K562 (cell line): ENCODE measurements around the gene PPIP5K2. TPM values are rescaled to one million over a fixed set of nuclear protein-coding genes. Genes with fewer than 3 reads are reported as not detected.

Source experiments
- ATF1 ChIP-seq, 2 experiments: fragments of 450-650 bp in 1 of 2; IDR thresholded peaks; 2 replicates each; pipeline ENCODE4 v1.6.1; 2016; ENCODE audit warnings: missing compliant biosample characterization in 1 of 2, missing genetic modification characterization in 1 of 2
- CREB3L1 ChIP-seq: fragments of 450-650 bp; IDR thresholded peaks from 2 replicates; pipeline ENCODE4 v1.6.1; 2014; ENCODE audit warnings: low read depth, mild to moderate bottlenecking, moderate library complexity, borderline replicate concordance
- HDAC8 ChIP-seq: fragments of 450-650 bp; IDR thresholded peaks from 2 replicates; pipeline ENCODE4 v1.6.1; 2016; ENCODE audit warnings: mild to moderate bottlenecking, missing genetic modification characterization, moderate library complexity, missing compliant biosample characterization
- HNRNPLL ChIP-seq: fragments of 200-400 bp; formaldehyde crosslinking; IDR thresholded peaks from 2 replicates; pipeline ENCODE4 v1.6.1; 2017; ENCODE audit warnings: low read length, low read depth, mild to moderate bottlenecking; ENCODE audit not compliant: poor library complexity, severe bottlenecking
- KAT8 ChIP-seq: fragments of 450-650 bp; IDR thresholded peaks from 2 replicates; pipeline ENCODE4 v1.6.1; 2016; ENCODE audit warnings: low read depth, mild to moderate bottlenecking
- PCBP1 ChIP-seq: fragments of 200-400 bp; formaldehyde crosslinking; IDR thresholded peaks from 2 replicates; pipeline ENCODE4 v1.6.1; 2018; ENCODE audit warnings: mild to moderate bottlenecking, low read depth, low read length; ENCODE audit not compliant: poor library complexity, severe bottlenecking
- PRPF4 ChIP-seq: fragments of 200-400 bp; formaldehyde crosslinking; IDR thresholded peaks from one replicate; pipeline ENCODE4 v1.6.1; 2017; ENCODE audit warnings: low read length, low read depth, mild to moderate bottlenecking; ENCODE audit not compliant: insufficient read depth, poor library complexity, severe bottlenecking
- PTTG1 ChIP-seq: fragments of 450-650 bp; IDR thresholded peaks from 2 replicates; pipeline ENCODE4 v1.6.1; 2016; ENCODE audit warnings: low read depth, mild to moderate bottlenecking, missing genetic modification characterization, missing compliant biosample characterization
- RBBP5 ChIP-seq: fragments of 200-600 bp; sonication (generic); IDR thresholded peaks from 2 replicates; pipeline ENCODE4 v1.6.1; 2012; ENCODE audit warnings: borderline replicate concordance, mild to moderate bottlenecking, low read length, control low read depth, inconsistent platforms; ENCODE audit not compliant: insufficient read depth, poor library complexity, severe bottlenecking
- RBM34 ChIP-seq: fragments of 200-400 bp; formaldehyde crosslinking; IDR thresholded peaks from 2 replicates; pipeline ENCODE4 v1.6.1; 2018; ENCODE audit warnings: low read length, borderline replicate concordance; ENCODE audit not compliant: insufficient read depth
- ZNF143 ChIP-seq: sonication (generic); formaldehyde crosslinking; IDR thresholded peaks from 2 replicates; pipeline ENCODE4 v1.9.0; 2022; ENCODE audit warnings: mild to moderate bottlenecking, missing genetic modification reagents
- ZNF165 ChIP-seq: fragments of 250-450 bp; sonication (Bioruptor Pico); IDR thresholded peaks from 2 replicates; pipeline ENCODE4 v1.4.0; 2020; ENCODE audit warnings: borderline replicate concordance
- ZNF224 ChIP-seq: sonication (generic); formaldehyde crosslinking; IDR thresholded peaks from 2 replicates; pipeline ENCODE4 v1.8.0; 2022; ENCODE audit warnings: mild to moderate bottlenecking, missing genetic modification reagents
- ZNF592 ChIP-seq: fragments of 450-650 bp; IDR thresholded peaks from 2 replicates; pipeline ENCODE4 v1.6.1; 2017; ENCODE audit warnings: antibody characterized with exemption, mild to moderate bottlenecking
- polyA plus RNA-seq, 8 experiments: library from polyadenylated mRNA; depleted of rRNA in 4 of 8; stranded (reverse) in 5 of 8; unstranded in 3 of 8; fragments of >200 nt; fragmentation: Nextera tagmentation in 2 of 8; fragmentation: Illumina TruSeq in 1 of 8; extraction: Ambion mirVana in 2 of 8; extraction: Trizol in 1 of 8; gene quantifications; 2 replicates each; pipeline versions ENCODE4 v1.2.1 to v1.2.3, GENCODE V29; 2011 to 2014; ENCODE audit warnings: inconsistent platforms in 1 of 8, missing spikeins in 1 of 8
- total RNA-seq, 7 experiments: library from RNA; depleted of rRNA in 6 of 7; stranded (reverse); fragments of >200 nt in 6 of 7; fragmentation: Illumina TruSeq in 2 of 7; extraction: Trizol in 2 of 7; gene quantifications; 2 replicates each; pipeline versions ENCODE4 v1.2.1 to v1.2.3, GENCODE V29; 2011 to 2021; ENCODE audit warnings: low replicate concordance in 1 of 7
- TF ChIP-seq, protein P1 (sequence below), 3 experiments: fragments of 200-800 bp in 1 of 3; sonication (Bioruptor generic) in 1 of 3; sonication (generic) in 1 of 3; formaldehyde crosslinking in 1 of 3; IDR thresholded peaks; 2 replicates each; pipeline versions ENCODE4 v1.6.1 to v1.8.0; 2016 to 2022; ENCODE audit warnings: mild to moderate bottlenecking in 2 of 3, missing compliant biosample characterization in 2 of 3, missing genetic modification characterization in 2 of 3, missing genetic modification reagents in 1 of 3
- TF ChIP-seq, protein P2 (sequence below): fragments of 450-650 bp; IDR thresholded peaks from 2 replicates; pipeline ENCODE4 v1.6.1; 2016; ENCODE audit warnings: borderline replicate concordance

Gene PPIP5K2
- total and polyA plus RNA-seq, 9 of the 15 experiments (the other 6 are each of a cell fraction or from before 2014, with no cell fraction given), result 39.4 to 150 (median 99.1) TPM

DNA sequence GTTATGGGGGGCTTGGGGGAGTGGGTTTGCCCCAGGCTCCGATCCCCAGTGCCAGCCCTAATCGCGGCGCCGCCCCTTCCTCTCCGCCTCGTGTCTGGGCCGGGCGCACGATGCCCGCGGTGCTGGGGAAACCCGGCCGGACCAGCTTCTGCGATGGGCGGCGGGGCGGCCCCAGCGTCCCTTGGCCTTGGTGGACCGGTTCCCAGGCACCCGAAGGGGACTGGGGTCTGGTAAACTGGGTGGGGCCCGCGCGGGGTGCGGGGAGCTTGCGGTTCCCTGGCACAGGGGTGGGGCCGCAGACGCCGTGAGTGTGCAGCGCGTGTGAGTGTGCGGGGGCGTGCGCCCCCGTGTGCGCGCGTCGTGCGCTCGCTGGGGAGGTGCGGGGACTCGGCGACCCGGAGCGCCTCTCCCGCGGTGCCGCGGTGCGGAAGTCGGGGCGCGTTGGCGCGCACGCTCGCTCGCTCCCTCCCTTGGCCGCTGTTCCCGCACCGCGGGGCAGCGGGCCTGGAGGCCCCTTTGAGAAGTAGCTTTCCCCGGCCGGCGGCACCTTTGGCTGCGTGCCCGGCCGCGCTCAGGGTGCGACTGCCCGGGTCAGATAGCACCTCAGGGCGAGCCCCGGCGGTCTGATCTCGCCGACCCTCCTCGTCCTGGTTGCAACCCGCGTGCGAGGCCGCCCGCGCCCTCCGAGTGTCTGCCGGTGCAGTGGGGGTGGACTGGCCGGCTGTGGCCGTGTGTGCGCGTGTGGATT is 139.0 kb downstream of the PPIP5K2 start (continued):
- TF ChIP-seq ZNF143 (CRISPR knock-in tag), result no peak
- no peak for TF ChIP-seq ATF1 (CRISPR knock-in tag; IDR thresholded peaks at IDR 0.05)
- TF ChIP-seq ATF1 (tag; IDR thresholded peaks at IDR 0.05), result peak; percentile 19; the same call in 1 of the 2 replicates
- TF ChIP-seq ZNF165 (CRISPR knock-in tag), result no peak
- 0 out of 2 replicates have a peak, but pooled peaks have one; percentile 13 for TF ChIP-seq RBM34
- TF ChIP-seq ZNF592, result no peak
- peak; percentile 71 for TF ChIP-seq PRPF4
- peak; percentile 15; the same call in 1 of the 2 replicates for TF ChIP-seq CREB3L1
- TF ChIP-seq, protein P1, sequence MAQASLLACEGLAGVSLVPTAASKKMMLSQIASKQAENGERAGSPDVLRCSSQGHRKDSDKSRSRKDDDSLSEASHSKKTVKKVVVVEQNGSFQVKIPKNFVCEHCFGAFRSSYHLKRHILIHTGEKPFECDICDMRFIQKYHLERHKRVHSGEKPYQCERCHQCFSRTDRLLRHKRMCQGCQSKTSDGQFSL (CRISPR knock-in tag; IDR thresholded peaks at IDR 0.05), result peak; percentile 70; the same call in 1 of the 2 replicates
- TF ChIP-seq, protein P1 (tag; IDR thresholded peaks at IDR 0.05), result no peak
- TF ChIP-seq PCBP1, result peak; percentile 23
- no peak for TF ChIP-seq PTTG1 (tag)
- no peak for TF ChIP-seq KAT8
- TF ChIP-seq HNRNPLL, result no peak
- TF ChIP-seq, protein P2, sequence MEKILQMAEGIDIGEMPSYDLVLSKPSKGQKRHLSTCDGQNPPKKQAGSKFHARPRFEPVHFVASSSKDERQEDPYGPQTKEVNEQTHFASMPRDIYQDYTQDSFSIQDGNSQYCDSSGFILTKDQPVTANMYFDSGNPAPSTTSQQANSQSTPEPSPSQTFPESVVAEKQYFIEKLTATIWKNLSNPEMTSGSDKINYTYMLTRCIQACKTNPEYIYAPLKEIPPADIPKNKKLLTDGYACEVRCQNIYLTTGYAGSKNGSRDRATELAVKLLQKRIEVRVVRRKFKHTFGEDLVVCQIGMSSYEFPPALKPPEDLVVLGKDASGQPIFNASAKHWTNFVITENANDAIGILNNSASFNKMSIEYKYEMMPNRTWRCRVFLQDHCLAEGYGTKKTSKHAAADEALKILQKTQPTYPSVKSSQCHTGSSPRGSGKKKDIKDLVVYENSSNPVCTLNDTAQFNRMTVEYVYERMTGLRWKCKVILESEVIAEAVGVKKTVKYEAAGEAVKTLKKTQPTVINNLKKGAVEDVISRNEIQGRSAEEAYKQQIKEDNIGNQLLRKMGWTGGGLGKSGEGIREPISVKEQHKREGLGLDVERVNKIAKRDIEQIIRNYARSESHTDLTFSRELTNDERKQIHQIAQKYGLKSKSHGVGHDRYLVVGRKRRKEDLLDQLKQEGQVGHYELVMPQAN, result peak; percentile 58; the same call in 1 of the 2 replicates
- TF ChIP-seq HDAC8 (tag), result no peak
- no peak for TF ChIP-seq ZNF224 (CRISPR knock-in tag)
- peak; percentile 58 for TF ChIP-seq RBBP5
